ENCODE measurements around the gene DLK1. TPM values are rescaled to one million over a fixed set of nuclear protein-coding genes. Genes with fewer than 3 reads are reported as not detected.

Gene DLK1
- total RNA-seq, 2 donors from 2014 or later = 2.2 TPM; not detected in 1

DNA sequence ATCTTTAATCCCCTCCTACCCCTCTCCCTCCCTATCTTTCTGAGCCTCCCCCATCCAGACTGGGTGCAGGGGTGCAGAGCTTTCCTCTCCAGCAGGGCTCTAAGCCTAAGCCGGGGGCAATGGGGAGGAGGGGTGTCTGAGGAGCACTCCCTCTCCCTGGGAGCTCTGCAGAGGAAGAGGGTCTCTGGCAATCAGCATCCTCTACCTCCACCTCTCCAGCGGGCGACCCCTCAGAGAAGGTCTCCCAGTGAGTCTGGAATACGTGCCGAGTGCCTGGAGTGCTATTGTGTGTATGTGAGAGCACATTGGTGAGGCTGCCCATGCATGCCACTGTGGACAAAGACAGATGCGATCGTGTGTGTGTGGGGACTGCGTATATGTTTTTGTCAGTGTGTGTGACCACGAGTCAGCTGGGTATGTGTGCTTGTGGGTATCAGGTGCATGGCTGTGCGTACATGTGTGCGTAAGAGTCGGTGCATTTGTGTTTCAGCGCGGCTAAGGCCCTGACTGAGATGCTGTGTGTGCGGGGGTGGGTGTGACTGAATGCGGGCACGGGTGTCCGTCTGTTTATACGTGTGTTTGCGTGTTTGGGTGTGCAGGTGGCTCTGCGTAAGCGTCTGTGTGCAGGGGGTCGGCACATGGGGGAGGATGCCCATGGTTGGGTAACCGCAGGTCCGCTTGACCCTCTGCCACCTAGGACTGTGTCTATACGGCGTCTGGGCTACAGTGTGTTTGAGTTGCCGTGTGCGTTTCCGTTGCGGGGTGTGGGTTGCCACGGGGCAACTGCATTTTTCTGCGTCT lies 905 bp upstream of the DLK1 start:
- H3K9ac ChIP-seq (ENCODE audit: low read depth in 2 of 2, low read length in 2 of 2) = no peak overlapping the region
- H3K4me3 ChIP-seq = no peak overlapping the region
- no peak for DNase-seq
- no peaks in the 10 kb centered on the region for H3K36me3 ChIP-seq
- H3K9me3 ChIP-seq = no peaks in the 10 kb centered on the region
- H3K27me3 ChIP-seq = peaks cover 20% of the 10 kb centered on the region
- intact Hi-C loops (cut with DNase I) = no loop called here
- TF ChIP-seq, protein P1, sequence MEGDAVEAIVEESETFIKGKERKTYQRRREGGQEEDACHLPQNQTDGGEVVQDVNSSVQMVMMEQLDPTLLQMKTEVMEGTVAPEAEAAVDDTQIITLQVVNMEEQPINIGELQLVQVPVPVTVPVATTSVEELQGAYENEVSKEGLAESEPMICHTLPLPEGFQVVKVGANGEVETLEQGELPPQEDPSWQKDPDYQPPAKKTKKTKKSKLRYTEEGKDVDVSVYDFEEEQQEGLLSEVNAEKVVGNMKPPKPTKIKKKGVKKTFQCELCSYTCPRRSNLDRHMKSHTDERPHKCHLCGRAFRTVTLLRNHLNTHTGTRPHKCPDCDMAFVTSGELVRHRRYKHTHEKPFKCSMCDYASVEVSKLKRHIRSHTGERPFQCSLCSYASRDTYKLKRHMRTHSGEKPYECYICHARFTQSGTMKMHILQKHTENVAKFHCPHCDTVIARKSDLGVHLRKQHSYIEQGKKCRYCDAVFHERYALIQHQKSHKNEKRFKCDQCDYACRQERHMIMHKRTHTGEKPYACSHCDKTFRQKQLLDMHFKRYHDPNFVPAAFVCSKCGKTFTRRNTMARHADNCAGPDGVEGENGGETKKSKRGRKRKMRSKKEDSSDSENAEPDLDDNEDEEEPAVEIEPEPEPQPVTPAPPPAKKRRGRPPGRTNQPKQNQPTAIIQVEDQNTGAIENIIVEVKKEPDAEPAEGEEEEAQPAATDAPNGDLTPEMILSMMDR (IDR thresholded peaks at IDR 0.05) = no peak
- no peaks in the 10 kb centered on the region for H3K4me1 ChIP-seq
- no peak overlapping the region for H3K27ac ChIP-seq

DNA sequence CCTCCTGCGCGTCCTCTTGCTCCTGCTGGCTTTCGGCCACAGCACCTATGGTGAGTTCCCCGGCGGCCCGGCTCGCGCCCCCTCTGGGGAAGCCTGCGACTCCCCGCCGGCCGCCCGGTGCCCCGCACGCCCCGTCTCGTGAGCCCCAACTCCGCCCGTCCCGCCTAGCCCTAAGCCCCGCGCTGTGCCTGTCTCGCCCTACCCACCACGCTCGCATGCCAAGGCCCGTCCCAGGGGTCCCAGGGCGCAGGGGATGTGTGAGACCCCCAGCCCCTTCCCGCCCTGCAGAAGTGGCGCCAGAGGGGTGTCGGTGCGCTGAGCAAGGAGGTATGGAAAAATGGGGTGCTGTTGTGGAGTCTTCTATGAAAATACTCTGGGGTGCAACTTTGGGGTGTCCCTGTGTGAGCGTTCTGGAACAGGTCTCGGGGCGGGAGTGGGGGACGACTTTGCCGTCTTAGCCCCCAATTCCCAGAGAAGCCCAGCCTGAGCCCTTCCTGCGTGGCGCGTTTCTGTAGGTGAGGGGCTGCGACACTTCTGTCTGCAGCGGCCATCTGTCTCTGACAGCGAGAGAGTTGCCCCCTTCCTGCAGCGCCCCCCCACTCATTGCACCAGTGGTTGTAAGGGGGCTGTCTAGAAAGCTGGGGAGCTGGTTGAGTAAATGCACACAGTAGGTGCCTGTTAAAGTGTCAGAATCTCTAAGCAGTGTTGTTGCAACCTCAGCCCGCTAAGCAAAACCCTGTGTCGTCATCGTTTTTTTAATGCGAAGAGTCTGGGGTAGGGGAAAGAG lies 587 bp downstream of the DLK1 start:
- intact Hi-C loops (cut with DNase I) = no loop called here
- Histone ChIP-seq H3K27ac (no peak overlapping the region), H3K4me3 (no peak overlapping the region), H3K36me3 (no peaks in the 10 kb centered on the region), H3K9ac (ENCODE audit: low read depth in 2 of 2, low read length in 2 of 2) (no peak overlapping the region), H3K27me3 (peaks cover 20% of the 10 kb centered on the region), H3K4me1 (no peaks in the 10 kb centered on the region), H3K9me3 (no peaks in the 10 kb centered on the region)
- no peak for DNase-seq
- TF ChIP-seq, protein P1 (IDR thresholded peaks at IDR 0.05) = no peak

DNA sequence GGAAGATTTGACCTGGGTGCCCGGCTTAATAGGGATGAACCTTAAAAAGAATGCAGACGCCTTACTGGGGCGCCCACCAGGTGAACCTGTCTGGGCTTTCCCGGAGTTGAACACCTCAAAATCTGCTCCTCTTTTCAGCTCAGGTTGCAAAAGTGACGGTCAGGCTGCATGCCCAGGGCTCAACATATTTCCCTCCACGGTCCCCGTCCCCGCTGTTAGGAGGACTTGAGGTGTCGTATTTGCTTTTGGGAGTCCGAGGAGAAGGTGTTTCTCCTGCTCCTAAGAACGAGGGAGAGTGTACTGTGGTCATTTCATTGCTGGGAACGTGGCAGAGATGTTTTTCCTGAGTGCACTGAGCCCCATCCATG lies 1.2 kb downstream of the DLK1 start:
- intact Hi-C loops (cut with DNase I) = no loop called here
- TF ChIP-seq, protein P1 (IDR thresholded peaks at IDR 0.05) = no peak
- no peaks in the 10 kb centered on the region for H3K36me3 ChIP-seq
- no peaks in the 10 kb centered on the region for H3K9me3 ChIP-seq
- H3K4me3 ChIP-seq = no peak overlapping the region
- DNase-seq = no peak
- peaks cover 20% of the 10 kb centered on the region for H3K27me3 ChIP-seq
- no peak overlapping the region for H3K27ac ChIP-seq
- no peak overlapping the region for H3K9ac ChIP-seq (ENCODE audit: low read depth in 2 of 2, low read length in 2 of 2)
- no peaks in the 10 kb centered on the region for H3K4me1 ChIP-seq

DNA sequence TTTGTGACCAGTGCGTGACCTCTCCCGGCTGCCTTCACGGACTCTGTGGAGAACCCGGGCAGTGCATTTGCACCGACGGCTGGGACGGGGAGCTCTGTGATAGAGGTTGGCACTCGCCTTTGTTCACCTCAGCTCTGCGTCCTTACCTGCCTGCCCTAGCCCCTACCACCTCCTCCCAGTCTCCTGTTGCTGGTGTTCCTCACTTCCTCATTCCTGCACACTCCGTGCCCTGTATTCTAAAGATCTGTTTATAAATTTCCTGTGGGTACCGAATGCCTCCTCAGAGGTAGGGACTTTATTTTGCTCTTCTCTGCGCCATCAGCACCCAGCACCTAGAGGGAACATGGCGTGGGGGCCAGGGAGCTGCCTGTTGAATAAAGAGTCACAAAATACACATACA lies 2.3 kb downstream of the DLK1 start:
- H3K9ac ChIP-seq (ENCODE audit: low read depth in 2 of 2, low read length in 2 of 2) = no peak overlapping the region
- DNase-seq = no peak
- H3K27ac ChIP-seq = no peak overlapping the region

DNA sequence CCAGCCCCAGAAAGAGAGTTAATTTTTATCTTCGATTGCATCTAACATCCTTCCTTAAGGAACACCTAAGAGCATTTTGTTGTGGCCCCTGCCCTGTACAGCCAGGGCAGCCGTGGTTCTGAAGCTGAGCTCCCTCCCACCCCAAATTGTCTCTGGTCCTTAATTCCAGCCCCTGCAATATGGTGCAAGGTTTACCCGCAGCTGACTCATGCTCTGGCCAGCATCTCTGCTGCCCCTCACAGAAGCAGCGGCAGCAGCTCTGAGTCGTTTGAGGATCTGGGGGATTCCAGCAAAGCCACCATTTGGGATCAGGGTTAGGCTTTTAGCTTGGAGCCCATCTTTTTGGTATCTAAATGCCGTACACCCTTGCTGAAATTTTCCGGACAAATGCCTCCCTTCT lies 3.3 kb downstream of the DLK1 start:
- H3K9me3 ChIP-seq = no peaks in the 10 kb centered on the region
- H3K27ac ChIP-seq = no peak overlapping the region
- TF ChIP-seq, protein P1 (IDR thresholded peaks at IDR 0.05) = no peak
- no peak for DNase-seq
- intact Hi-C loops (cut with DNase I) = no loop called here
- peaks cover 20% of the 10 kb centered on the region for H3K27me3 ChIP-seq
- H3K36me3 ChIP-seq = no peaks in the 10 kb centered on the region
- H3K4me1 ChIP-seq = no peaks in the 10 kb centered on the region
- H3K9ac ChIP-seq (ENCODE audit: low read depth in 2 of 2, low read length in 2 of 2) = no peak overlapping the region
- H3K4me3 ChIP-seq = no peak overlapping the region

More for the DNA sequence above, 2.3 kb downstream of the DLK1 start:
- no peaks in the 10 kb centered on the region for H3K4me1 ChIP-seq
- no peaks in the 10 kb centered on the region for H3K9me3 ChIP-seq
- H3K4me3 ChIP-seq = no peak overlapping the region
- intact Hi-C loops (cut with DNase I) = no loop called here
- no peaks in the 10 kb centered on the region for H3K36me3 ChIP-seq
- TF ChIP-seq, protein P1 (IDR thresholded peaks at IDR 0.05) = no peak
- H3K27me3 ChIP-seq = peaks cover 20% of the 10 kb centered on the region
